NOMO-1 (cell line): ENCODE data around the gene MRTFA.

Experiments
- DNase-seq, 2 experiments: peaks; one replicate each; lab custom pipeline; 2025; ENCODE audit not compliant: unreplicated experiment in 2 of 2; lab: John Stamatoyannopoulos, UW

Gene MRTFA

DNA sequence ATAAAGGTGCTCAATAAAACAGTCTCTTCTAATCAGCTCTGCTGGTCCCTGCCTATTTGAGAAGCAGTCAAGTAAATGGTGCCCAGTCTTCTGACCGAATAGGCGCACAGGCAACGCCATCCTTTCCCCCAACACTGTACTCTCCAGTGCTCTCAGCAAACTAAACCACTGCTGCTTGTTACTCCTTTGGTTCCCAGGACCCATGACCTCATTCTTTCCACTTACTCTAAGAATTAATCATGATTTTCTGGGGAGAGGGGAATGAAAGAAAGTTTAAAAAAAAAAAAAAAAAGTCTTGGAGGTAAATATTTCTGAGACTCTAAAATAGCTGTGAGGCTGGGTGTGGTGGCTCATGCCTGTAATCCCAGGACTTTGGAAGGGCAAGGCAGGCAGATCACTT is 202.4 kb downstream of the MRTFA start:
- DNase-seq: no peak

DNA sequence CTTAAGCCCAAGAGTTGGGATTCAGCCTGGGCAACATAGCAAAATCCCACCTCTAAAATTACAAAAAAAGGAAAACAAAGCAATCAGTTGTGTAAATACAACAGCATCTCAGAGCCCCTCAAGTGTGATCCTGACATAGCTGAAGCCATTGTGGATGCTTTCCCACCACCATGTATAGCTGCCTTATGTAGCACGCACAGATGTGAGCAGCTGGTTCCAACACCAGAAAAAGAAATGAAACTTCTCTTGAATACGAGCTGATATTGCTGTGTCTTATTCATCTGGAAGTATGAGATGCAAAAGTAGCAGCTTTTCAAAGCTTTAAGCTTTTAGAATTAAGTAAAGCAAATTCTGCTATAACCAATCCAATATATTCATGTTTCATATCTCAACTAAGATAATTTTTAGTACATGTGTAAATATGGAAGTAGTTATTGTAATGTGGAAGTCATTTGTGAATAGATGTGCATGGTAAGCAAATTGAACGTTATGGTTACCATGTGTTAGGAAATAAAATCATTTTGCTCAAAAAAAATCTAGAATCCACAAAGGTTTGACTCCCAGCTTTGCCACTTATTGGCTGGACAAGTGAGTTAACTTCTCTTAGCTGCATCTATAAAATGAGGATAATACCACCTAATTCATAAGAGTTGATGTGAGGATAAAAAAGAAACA is 203.0 kb downstream of the MRTFA start:
- DNase-seq: no peak

- DNase-seq: no peak
Observed at GRCh38 chr22:40432625-40433024, 203.9 kb downstream of the MRTFA start.

- no peak for DNase-seq
Observed at GRCh38 chr22:40432157-40432556, 204.4 kb downstream of the MRTFA start.

DNA sequence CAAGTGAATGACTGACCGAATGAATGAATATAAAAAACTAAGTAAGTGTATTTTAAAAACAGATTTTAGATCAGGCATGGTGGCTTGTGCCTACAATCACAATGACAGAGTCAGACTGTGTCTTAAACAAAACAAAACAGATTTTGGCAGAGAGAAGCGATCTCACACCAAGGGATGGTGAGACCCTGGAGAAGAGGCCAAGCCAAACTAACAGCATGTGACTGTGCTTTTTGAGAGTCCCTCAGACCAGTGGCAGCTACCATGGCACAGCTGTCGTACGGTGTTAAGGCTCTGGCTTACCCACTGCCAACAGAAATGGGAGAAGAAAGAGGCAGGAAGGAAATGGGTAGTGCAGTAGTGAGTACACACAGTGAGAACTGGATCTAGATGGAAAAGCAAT is 205.5 kb downstream of the MRTFA start:
- no peak for DNase-seq

DNA sequence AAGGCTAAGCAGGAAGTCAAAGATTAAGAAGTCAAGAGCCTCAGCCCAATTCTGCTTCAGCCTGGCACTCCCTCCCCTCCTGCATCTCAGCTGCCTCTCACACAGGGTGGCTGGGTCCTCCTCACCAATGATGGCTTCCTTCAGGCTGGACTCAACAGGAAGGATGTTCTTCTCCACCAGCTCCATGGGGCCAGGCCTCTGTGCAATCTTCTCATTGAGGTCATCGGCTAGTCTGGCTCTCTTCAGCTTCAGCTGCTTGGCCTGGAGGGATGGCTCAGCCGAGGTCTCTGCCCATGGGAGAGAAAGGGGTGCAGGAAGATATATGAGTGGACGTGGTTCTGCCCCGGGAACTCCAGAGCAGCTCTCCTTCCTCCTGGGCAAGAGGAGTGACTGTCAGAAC is 207.0 kb downstream of the MRTFA start:
- no peak for DNase-seq

DNA sequence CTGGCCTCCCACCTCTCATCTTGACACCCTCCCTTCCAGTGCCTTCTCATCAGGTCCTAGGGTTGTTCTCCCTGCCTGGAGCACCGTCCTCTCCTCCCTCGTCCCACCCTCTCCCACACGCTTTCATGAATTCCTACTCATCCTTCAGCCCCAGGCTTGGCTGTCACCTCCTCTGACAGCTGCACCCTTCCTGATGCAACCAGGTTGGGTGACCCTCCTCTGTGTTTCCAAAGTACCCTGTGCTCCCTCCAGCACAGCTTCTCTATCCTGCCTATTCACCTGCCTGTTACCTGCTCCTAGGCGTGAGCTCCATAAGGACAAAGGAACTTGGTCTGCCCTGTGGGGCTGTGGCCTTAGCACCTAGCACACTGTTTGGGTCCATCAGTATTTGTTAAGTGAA is 207.7 kb downstream of the MRTFA start:
- no peak for DNase-seq

- DNase-seq: no peak
Observed at GRCh38 chr22:40426594-40427333, 209.8 kb downstream of the MRTFA start.

DNA sequence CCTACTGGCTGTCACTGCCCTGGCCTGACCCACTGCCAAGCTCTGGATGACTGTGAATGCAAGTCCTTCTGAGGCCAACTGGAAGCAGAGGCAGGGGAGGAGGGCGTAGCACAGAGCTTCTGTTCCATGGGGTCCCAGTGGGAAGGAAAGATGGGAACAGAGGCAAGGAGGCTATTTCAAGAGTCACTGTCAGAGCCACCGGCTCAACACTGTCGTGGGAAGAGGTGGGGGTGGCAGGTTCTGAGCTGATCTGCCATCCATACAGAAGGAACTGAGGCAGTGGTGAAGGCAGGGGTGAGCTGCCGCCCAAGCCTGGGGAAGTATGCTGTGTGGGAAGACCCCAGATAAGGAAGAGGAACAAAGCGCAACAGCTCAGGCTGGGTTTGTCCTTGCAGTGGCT is 211.4 kb downstream of the MRTFA start:
- DNase-seq: no peak

DNA sequence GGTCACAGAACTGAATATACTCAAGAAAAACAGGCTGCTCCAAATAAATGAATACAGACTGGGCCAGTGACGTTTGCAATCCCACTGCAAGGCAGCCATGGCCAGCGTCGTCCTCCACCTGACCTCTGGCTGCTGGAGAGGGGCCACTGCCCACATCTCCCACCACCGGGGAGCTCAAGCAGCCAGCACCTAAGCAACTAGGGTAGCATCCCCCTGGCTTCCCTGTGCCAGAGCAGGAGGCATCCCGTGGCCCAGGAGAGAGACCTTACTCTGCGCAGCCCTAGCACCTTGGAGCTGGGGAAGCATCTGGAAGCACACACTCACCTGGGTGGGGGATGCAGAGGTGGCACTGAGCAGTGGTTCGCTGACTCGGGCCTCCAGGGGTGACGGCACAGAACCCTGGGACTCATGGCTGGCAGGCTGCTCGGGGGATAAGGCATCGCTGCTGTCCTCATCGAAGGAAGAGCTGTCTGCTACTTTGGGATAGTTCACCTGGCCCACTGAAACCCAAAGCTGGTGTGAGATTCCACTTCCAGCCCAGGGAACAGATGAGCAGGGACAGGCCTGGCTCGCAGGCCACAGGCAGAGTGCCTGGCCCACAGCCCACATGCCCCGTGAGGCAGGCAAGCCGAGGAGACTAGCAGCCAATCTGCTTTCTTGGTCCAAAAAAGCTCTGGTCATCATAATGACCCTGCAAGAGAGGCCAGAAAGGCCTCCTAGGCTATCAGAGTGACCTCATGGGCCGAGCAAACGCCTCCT is 212.5 kb downstream of the MRTFA start:
- DNase-seq: no peak

DNA sequence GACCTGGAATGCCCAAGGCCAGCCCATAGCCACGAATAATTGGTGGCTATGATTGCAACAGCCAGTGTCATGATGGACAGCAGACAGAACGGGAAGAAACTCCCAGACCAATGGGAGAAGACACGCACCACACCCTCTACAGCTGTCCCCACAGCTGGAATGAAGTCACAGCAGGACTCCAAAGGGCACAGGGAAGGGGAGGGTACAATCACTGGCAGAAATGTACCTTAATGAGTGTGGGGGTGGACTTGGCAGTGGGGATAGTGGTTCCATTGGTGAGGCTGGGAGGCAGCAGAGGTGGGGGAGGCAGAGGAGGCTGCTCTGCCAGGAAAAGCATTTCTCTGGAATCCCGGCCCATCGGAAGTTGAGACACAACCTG is 213.2 kb downstream of the MRTFA start:
- no peak for DNase-seq

DNA sequence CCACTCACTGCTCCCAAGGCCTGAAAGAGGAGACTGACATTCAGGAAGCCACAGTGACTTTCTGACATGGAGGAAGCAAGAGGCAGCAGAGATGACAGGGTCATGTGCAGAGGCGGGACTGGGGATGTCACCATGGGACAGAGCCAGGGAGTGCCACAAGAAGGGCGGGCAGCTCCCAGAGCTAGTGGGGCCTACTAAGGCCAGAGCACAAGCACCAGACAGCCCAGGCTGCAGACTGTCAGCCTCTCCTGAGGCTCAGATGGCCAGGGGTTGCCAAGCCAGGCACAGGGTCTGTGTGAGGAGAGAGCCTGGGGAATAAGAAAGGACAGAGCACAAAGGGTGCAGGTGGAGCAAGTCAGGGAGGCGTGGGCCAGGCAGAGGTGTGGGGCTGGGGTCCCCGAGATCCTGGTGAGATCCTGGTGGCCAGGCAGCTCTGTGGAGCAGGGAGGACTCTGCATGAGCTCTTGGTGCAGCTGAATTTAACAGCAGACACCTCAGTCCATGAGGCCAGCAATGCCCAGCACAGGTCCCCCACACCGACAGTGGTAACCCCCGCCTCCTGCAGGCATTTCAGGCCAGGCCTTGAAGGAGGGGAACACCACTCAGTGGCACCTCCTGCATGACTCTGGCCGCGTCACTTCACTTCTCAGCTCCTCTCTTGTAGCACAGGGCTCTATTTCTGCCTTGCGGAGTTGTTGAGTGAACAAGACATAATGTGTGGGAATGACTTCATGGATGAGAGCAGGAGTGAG is 213.8 kb downstream of the MRTFA start:
- no peak for DNase-seq

DNA sequence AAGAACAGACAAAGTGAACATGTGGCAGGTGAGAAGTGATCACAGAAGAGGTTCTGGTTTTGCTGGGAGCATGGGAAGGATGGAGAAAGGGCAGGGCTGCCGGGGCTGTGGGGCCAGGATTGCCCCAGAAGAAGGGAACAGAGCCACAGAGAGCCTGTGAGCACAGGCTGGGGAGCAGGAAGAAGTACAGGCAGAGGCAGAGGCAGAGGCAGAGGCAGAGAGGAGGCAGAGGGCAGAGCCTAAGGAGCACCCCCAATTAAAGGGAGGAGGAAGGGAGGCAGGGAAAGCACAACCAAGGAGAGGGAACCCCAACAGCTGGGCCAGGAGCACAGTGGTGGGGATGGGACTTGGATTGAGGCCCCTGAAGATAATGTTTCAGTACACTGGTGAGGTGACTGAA is 214.6 kb downstream of the MRTFA start:
- DNase-seq: no peak

GRCh38 chr22:40421082-40421350 is 215.5 kb downstream of the MRTFA start:
- DNase-seq: no peak

DNA sequence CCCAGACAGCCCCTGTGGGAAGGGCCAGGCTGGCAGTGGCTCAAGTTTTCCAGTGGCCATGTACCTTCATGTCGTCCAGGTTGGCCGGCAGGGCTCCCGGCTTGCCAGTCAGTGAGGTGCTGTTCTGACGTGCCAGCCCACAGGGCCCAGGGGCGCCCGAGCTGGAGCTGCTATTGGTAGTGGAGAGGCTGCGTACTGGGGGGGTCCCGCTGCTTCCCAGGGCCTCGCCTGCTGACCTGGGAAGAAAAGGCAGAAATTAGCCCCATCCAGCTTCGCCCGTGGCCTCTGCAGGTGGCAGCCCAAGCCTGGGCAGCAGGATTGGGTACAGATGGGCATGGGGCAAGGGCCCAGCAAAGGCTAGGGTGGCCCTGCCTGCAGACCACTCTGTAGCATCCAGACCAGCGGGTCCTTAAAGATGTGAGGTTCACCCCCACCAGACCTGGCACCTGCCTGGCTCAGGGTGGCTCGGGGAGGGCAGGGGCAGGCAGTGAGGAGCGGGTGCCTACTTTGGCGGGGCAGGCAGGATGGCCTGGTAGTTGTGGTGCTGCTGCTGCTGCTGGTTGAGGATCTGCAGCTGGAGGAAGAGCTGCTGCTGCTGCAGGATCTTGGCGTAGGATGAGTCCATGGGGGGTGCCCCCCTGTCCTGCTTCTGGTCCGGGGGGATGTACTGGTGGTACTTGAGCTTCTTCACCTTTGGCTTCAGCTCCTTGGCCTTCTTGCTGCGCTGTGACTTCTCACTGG is 216.0 kb downstream of the MRTFA start:
- no peak for DNase-seq

GRCh38 chr22:40419718-40420117 is 216.8 kb downstream of the MRTFA start:
- no peak for DNase-seq

DNA sequence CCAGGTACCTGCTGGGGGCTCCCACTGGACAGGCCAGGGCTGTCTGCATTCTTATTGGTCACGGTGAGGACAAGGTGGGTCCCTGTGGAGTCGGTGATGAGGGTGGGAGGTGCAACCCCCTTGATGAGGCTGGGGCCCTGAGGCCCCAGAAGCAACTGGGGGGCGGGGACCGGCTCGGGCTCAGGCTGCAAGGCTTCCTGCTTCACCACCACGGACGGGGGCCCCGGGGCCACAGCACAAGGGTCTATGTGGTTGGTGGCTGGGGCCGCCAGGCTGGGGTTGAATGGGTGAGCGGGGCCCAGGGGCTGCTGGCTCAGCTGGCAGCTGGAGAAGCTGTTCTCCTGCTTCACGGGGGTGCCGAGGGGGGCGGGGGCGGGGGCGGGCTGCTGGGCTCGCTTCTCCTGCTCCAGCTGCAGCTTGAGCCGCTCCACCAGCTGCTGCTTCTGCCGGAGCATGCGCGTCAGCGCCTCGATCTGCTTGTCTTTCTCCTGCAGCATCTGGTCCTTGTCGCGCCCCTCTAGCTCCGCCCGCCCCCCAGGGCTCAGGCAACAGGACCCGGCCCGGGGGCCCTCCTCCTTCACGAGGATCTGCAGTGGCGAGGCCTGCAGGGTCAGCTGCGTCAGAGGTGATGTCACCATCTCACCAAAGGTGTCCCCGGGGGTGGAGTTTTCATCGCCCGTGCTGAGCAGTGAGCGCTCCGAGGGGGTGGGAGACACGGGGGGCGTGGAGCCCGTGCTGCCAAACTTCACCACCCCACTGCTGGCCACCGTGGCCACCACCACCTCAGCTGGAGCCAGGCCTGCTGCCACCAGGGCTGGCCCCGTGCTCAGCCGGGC is 217.9 kb downstream of the MRTFA start:
- no peak for DNase-seq

- DNase-seq: no peak
Observed at GRCh38 chr22:40417881-40418280, 218.6 kb downstream of the MRTFA start.

- no peak for DNase-seq
Observed at GRCh38 chr22:40417041-40417440, 219.5 kb downstream of the MRTFA start.

DNA sequence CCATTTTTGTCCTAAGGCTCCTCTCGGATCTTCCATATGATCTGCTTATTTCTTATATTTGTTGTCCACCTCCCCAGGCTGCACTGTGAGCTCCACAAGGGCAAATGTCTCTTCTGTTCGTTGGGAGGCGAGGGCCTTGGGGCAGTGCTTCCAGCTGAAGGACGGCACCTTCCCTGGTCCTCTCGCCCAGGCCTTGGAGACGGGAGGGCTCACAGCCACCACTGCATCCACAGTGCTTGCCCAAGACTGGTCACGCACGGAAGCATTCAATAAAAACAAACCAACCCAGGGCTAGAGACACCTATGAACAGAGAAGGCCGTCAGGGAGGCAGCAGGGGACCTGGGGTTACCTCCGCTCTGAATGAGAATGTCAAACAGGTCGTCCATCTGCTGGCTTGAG is 219.9 kb downstream of the MRTFA start:
- DNase-seq: no peak
